Measurements from ENCODE around the gene LRRTM4. TPM values are rescaled to one million over a fixed set of nuclear protein-coding genes. Genes with fewer than 3 reads are reported as not detected.
A peak's percentile ranks its signal among the peaks of the same experiment; 100 is the strongest.

Gene LRRTM4
- total and polyA plus RNA-seq, 10 of the 15 experiments (the other 5 are each of a cell fraction or from before 2014, with no cell fraction given) = 0.01 to 1.0 TPM; not detected in 8

- ChIA-PET SMC1A (ENCODE audit: uncharacterized antibody, unreplicated experiment) (interaction anchor here (0.6 to 1.5 kb wide), 4 partner anchors 27 to 1441 kb away, joined by 3 to 4 read pairs (median 4); no protein-coding TSS in a partner anchor), RAD21 (ENCODE audit: unreplicated experiment) (no interaction called here), CTCF (interaction anchor here (0.9 to 1.0 kb wide), 2 partner anchors 13 to 18 kb away, joined by 3 read pairs; no protein-coding TSS in a partner anchor), POLR2A (no interaction called here)
- Histone ChIP-seq H3K9ac (ENCODE audit: control insufficient read depth, insufficient read depth, low read length) (no peak overlapping the region), H3K4me1 (ENCODE audit: control insufficient read depth, insufficient read depth, low read length) (no peaks in the 10 kb centered on the region), H3K4me3 (no peak overlapping the region), H4K20me1 (ENCODE audit: control insufficient read depth, insufficient read depth) (no peaks in the 10 kb centered on the region), H3K27me3 (replicated peaks in 1 of 2; ENCODE audit: control insufficient read depth in 2 of 2, insufficient read depth in 2 of 2, low read length in 1 of 2) (no peaks in the 10 kb centered on the region), H3K36me3 (ENCODE audit: control insufficient read depth in 2 of 2, insufficient read depth in 2 of 2, low read length in 1 of 2) (no peaks in the 10 kb centered on the region), H3K9me3 (replicated peaks; ENCODE audit: control insufficient read depth, insufficient read depth, low read length) (no peaks in the 10 kb centered on the region), H2AFZ (ENCODE audit: control insufficient read depth, low read depth, low read length) (no peak overlapping the region), H3K4me2 (ENCODE audit: control insufficient read depth, insufficient read depth) (no peak overlapping the region), H3K79me2 (ENCODE audit: control insufficient read depth, insufficient read depth, low read length) (no peaks in the 10 kb centered on the region), H3K27ac (ENCODE audit: control insufficient read depth, insufficient read depth) (no peak overlapping the region)
- FAIRE-seq (no peak), ATAC-seq (no peak), DNase-seq (ENCODE audit: low read depth, low spot score) (no peak)
- in situ Hi-C loops (cut with MboI) (no loop called here), intact Hi-C loops (cut with micrococcal nuclease; ENCODE audit: unreplicated experiment) (no loop called here)
- TF ChIP-seq CTCF (IDR thresholded peaks at IDR 0.05 in 2 of 3, conservative IDR thresholded peaks at IDR 0.05 in 1 of 3; ENCODE audit: control insufficient read depth in 2 of 3, extremely low read depth in 1 of 3, insufficient read depth in 1 of 3, low read depth in 3 of 3, low read length in 3 of 3) (peak in 1 of 3 experiments; percentile 24; a peak in 2 of 6 replicates), NR2C2 (IDR thresholded peaks at IDR 0.05; ENCODE audit: borderline replicate concordance, control insufficient read depth, insufficient read length, low read depth) (no peak)
- no TSS peak for BruUV-seq (replicated peaks)
Observed at GRCh38 chr2:77434880-77435279, 87.3 kb downstream of the LRRTM4 start.

- H3K4me1 ChIP-seq (ENCODE audit: control insufficient read depth, insufficient read depth, low read length) = no peaks in the 10 kb centered on the region
- no peaks in the 10 kb centered on the region for H3K27me3 ChIP-seq (replicated peaks in 1 of 2; ENCODE audit: control insufficient read depth in 2 of 2, insufficient read depth in 2 of 2, low read length in 1 of 2)
- FAIRE-seq = no peak
- no peak for DNase-seq (ENCODE audit: low read depth, low spot score)
- CTCF ChIA-PET = no interaction called here
- in situ Hi-C loops (cut with MboI) (no loop called here), intact Hi-C loops (cut with micrococcal nuclease; ENCODE audit: unreplicated experiment) (no loop called here)
- no peak overlapping the region for H3K4me2 ChIP-seq (ENCODE audit: control insufficient read depth, insufficient read depth)
- RAD21 ChIA-PET (ENCODE audit: unreplicated experiment) = no interaction called here
- no peaks in the 10 kb centered on the region for H3K9me3 ChIP-seq (replicated peaks; ENCODE audit: control insufficient read depth, insufficient read depth, low read length)
- no peaks in the 10 kb centered on the region for H4K20me1 ChIP-seq (ENCODE audit: control insufficient read depth, insufficient read depth)
- POLR2A ChIA-PET = no interaction called here
- H2AFZ ChIP-seq (ENCODE audit: control insufficient read depth, low read depth, low read length) = no peak overlapping the region
- no peaks in the 10 kb centered on the region for H3K36me3 ChIP-seq (ENCODE audit: control insufficient read depth in 2 of 2, insufficient read depth in 2 of 2, low read length in 1 of 2)
- H3K4me3 ChIP-seq = no peak overlapping the region
- BruUV-seq (replicated peaks) = no TSS peak
- SMC1A ChIA-PET (ENCODE audit: uncharacterized antibody, unreplicated experiment) = no interaction called here
- H3K27ac ChIP-seq (ENCODE audit: control insufficient read depth, insufficient read depth) = no peak overlapping the region
- H3K79me2 ChIP-seq (ENCODE audit: control insufficient read depth, insufficient read depth, low read length) = no peaks in the 10 kb centered on the region
- ATAC-seq = no peak
- no peak overlapping the region for H3K9ac ChIP-seq (ENCODE audit: control insufficient read depth, insufficient read depth, low read length)
- WGBS (ENCODE audit: insufficient coverage, insufficient replicate concordance, low lambda C conversion rate, missing lambda C conversion rate) = 14% methylated on average over 4 of the region's 4 CpGs
- no peak for TF ChIP-seq HSF1 (IDR thresholded peaks at IDR 0.05; ENCODE audit: low read depth, low read length)
- TF ChIP-seq CBX5 (IDR thresholded peaks at IDR 0.05; ENCODE audit: low read depth) = no peak
- TF ChIP-seq HCFC1 (IDR thresholded peaks at IDR 0.05; ENCODE audit: low read length) = no peak
- TF ChIP-seq PML (IDR thresholded peaks at IDR 0.05; ENCODE audit: low read length) = no peak
- no peak for TF ChIP-seq NFIC (IDR thresholded peaks at IDR 0.05; ENCODE audit: low read depth, low read length)
- no peak for TF ChIP-seq PAX5 (IDR thresholded peaks at IDR 0.05; ENCODE audit: borderline replicate concordance, low read depth, low read length)
- TF ChIP-seq EZH2 (IDR thresholded peaks at IDR 0.05; ENCODE audit: borderline replicate concordance, control insufficient read depth, low read depth, low read length) = no peak
- no peak for TF ChIP-seq USF1 (IDR thresholded peaks at IDR 0.05; ENCODE audit: borderline replicate concordance, extremely low read length, insufficient read depth, low read depth, low read length)
- TF ChIP-seq BRCA1 (IDR thresholded peaks at IDR 0.05; ENCODE audit: low read depth, low read length) = no peak
- no peak for TF ChIP-seq NFXL1 (IDR thresholded peaks at IDR 0.05; ENCODE audit: borderline replicate concordance)
Observed at GRCh38 chr2:77428946-77429345, 93.2 kb downstream of the LRRTM4 start.

All from GM12878 (cell line).